ENCODE results near the gene MMP25.

MMP25 gene

DNA sequence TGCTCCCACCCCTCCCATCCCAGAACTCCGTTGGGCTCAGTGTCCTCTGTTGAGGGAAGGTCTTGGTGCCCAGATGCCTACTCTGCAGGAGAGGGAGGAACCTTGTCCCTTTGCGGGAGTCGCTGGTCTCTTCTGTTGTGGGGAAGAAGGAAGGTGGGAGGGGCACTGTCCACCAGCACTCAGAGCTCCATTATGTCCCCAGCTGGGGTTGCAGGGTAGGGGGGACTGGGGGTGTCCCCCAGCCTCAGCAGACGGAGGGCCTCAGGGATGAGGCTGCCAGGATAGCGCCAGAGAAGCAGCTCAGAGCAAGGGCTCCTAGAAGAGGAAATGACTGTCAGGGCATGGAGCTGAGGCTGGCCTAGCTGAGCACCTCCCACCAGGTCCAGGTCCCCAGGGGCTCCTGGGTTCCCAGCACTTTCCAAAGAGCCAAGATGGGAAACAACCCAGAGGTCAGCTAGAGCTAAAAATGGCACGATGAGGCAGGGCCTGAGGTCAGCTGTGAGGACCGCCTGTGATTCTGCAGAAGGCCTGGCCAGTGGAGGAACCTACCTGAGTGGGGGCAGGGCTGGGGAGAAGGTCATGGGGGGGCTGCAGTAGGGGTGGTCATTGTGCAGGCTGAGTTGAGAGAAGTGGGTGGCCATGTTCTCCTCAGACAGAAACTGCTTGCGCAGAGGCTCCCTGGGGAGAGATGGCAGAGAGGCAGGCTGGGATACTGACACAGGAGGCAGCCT is 23.5 kb upstream of the MMP25 start:
- peak overlapping the region; percentile 100 for H3K27ac ChIP-seq (ENCODE audit: poor library complexity, severe bottlenecking)
- TF ChIP-seq, protein P1, sequence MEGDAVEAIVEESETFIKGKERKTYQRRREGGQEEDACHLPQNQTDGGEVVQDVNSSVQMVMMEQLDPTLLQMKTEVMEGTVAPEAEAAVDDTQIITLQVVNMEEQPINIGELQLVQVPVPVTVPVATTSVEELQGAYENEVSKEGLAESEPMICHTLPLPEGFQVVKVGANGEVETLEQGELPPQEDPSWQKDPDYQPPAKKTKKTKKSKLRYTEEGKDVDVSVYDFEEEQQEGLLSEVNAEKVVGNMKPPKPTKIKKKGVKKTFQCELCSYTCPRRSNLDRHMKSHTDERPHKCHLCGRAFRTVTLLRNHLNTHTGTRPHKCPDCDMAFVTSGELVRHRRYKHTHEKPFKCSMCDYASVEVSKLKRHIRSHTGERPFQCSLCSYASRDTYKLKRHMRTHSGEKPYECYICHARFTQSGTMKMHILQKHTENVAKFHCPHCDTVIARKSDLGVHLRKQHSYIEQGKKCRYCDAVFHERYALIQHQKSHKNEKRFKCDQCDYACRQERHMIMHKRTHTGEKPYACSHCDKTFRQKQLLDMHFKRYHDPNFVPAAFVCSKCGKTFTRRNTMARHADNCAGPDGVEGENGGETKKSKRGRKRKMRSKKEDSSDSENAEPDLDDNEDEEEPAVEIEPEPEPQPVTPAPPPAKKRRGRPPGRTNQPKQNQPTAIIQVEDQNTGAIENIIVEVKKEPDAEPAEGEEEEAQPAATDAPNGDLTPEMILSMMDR (IDR thresholded peaks at IDR 0.05; ENCODE audit: poor library complexity, severe bottlenecking), result no peak
- DNase-seq (ENCODE audit: low spot score), result no peak
- ATAC-seq (ENCODE audit: low read depth), result peak; percentile 0; the same call in 2 of the 3 replicates
- peak overlapping the region; percentile 89 for H3K4me3 ChIP-seq (ENCODE audit: severe bottlenecking)
- peaks cover 9% of the 10 kb centered on the region for H3K4me1 ChIP-seq (ENCODE audit: insufficient read depth, poor library complexity, severe bottlenecking)
- H3K27me3 ChIP-seq (ENCODE audit: insufficient read depth, poor library complexity, severe bottlenecking), result no peaks in the 10 kb centered on the region
- H3K9me3 ChIP-seq (ENCODE audit: severe bottlenecking), result no peaks in the 10 kb centered on the region
- H3K36me3 ChIP-seq (ENCODE audit: low read depth), result peaks cover 44% of the 10 kb centered on the region

DNA sequence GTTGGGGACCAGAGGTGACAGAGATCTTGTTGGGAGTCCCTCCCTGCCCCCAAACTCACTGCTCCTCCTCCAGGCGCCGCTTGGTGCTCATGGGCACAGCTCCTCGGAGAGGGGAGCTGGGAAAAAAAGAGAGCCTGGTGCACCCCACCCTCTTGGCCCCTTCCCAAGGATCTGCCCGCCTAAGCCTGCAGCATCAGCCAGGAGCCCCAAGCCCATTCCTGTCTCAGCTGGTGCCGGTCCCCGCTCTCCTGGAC is 23.0 kb upstream of the MMP25 start:
- ATAC-seq (ENCODE audit: low read depth) (no peak), DNase-seq (ENCODE audit: low spot score) (peak; percentile 90)
- no peaks in the 10 kb centered on the region for H3K27me3 ChIP-seq (ENCODE audit: insufficient read depth, poor library complexity, severe bottlenecking)
- H3K36me3 ChIP-seq (ENCODE audit: low read depth), result peaks cover 44% of the 10 kb centered on the region
- peak overlapping the region; percentile 100 for H3K27ac ChIP-seq (ENCODE audit: poor library complexity, severe bottlenecking)
- no peaks in the 10 kb centered on the region for H3K9me3 ChIP-seq (ENCODE audit: severe bottlenecking)
- peak overlapping the region; percentile 89 for H3K4me3 ChIP-seq (ENCODE audit: severe bottlenecking)
- H3K4me1 ChIP-seq (ENCODE audit: insufficient read depth, poor library complexity, severe bottlenecking), result peaks cover 10% of the 10 kb centered on the region
- TF ChIP-seq, protein P1 (IDR thresholded peaks at IDR 0.05; ENCODE audit: poor library complexity, severe bottlenecking), result no peak

DNA sequence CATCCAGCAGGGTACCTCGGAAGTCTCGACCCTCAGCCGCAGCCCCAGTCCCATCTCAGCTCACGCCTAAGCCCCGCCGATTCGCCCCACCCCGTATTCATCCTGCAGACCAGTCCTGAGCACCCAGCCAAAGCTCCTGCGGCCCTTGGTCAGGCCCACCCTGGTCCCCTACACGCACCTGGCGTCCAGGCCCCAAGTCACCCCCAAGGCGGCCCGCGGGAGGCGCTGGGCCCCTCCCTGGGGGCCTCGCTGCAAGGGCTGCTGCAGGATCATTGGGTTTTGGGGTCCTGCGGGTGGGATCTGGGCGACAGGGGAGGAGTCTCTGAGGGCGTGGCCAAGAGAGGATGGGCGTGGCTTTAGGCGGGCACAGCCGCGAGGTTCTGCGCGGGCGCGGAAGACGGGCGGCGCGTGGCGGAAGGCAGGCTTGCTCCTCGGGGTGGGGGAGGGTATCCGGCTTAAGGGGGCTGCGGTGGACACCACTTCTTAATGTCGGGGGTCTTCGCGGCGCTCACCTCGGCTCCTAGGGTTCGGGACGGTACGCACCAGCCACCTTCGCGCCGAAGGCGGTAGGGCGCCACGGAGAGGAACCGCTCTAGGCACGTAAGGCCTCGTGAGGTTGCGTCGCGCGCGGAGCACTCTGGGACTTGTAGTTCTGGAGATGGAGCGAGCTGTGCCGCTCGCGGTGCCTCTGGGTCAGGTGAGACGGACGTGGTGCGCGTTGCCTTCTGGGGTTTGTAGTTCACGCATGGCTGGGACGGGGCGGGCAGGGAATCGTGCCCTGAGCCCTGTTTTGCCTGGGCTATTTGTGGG is 22.5 kb upstream of the MMP25 start, which contains the start of the genes HCFC1R1 and THOC6:
Gene HCFC1R1 (minus strand): TSS at position 274 of the 810 bp plus-strand sequence. CDS start 1 bp downstream, at position 273.
Gene THOC6 (plus strand): TSS at position 367 of the 810 bp plus-strand sequence. CDS start 292 bp downstream, at position 659.
- peak; percentile 52 for ATAC-seq (ENCODE audit: low read depth)
- Histone ChIP-seq H3K27ac (ENCODE audit: poor library complexity, severe bottlenecking) (peak within 1 kb of the TSS; percentile 100), H3K4me3 (ENCODE audit: severe bottlenecking) (peak within 1 kb of the TSS; percentile 89), H3K36me3 (ENCODE audit: low read depth) (peaks cover 44% of the 10 kb centered on the region), H3K4me1 (ENCODE audit: insufficient read depth, poor library complexity, severe bottlenecking) (peaks cover 10% of the 10 kb centered on the region), H3K27me3 (ENCODE audit: insufficient read depth, poor library complexity, severe bottlenecking) (peaks cover 5% of the 10 kb centered on the region), H3K9me3 (ENCODE audit: severe bottlenecking) (no peaks in the 10 kb centered on the region)
- TF ChIP-seq, protein P1 (IDR thresholded peaks at IDR 0.05; ENCODE audit: poor library complexity, severe bottlenecking), result no peak
- DNase-seq (ENCODE audit: low spot score), result peak; percentile 99

DNA sequence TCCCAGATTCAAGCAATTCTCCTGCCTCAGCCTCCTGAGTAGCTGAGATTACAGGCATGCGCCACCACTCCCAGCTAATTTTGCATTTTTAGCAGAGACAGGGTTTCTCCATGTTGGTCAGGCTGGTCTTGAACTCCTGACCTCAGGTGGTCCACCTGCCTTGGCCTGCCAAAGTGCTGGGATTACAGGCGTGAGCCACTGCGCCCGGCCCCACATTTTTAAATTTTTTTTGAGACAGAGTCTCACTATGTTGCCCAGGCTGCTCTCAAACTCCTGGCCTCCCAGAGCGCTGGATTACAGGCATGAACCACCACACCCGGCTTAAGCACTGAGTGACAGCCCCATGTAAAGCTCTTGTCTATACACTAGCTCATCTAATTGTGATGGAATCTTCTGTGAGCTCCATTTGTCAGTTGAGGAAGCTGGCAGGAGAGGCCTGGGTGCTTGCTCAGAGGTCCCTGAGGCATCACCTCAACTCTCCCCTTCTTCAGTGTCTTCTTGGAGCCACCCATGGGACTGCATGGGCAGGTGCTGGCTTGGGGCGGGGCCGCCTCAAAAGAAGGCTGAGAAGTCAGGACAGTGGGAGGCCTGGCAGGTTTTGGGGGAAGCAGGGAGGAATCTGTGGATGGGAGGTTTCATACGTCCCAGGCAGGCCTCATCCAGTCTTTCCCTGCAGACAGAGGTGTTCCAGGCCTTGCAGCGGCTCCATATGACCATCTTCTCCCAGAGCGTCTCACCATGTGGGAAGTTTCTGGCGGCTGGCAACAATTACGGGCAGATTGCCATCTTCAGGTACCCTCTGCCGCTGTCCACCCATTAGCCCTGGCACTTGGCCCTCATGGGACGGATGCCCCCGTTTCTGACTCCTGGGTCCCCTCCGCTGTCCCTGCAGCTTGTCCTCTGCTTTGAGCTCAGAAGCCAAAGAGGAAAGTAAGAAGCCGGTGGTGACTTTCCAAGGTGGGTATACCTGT is 21.0 kb upstream of the MMP25 start:
- DNase-seq (ENCODE audit: low spot score), result no peak
- peaks cover 43% of the 10 kb centered on the region for H3K36me3 ChIP-seq (ENCODE audit: low read depth)
- TF ChIP-seq, protein P1 (IDR thresholded peaks at IDR 0.05; ENCODE audit: poor library complexity, severe bottlenecking), result no peak
- H3K9me3 ChIP-seq (ENCODE audit: severe bottlenecking), result no peaks in the 10 kb centered on the region
- peak overlapping the region; percentile 100 for H3K27ac ChIP-seq (ENCODE audit: poor library complexity, severe bottlenecking)
- ATAC-seq (ENCODE audit: low read depth), result no peak
- no peak overlapping the region for H3K4me3 ChIP-seq (ENCODE audit: severe bottlenecking)
- H3K27me3 ChIP-seq (ENCODE audit: insufficient read depth, poor library complexity, severe bottlenecking), result peaks cover 19% of the 10 kb centered on the region
- peaks cover 10% of the 10 kb centered on the region for H3K4me1 ChIP-seq (ENCODE audit: insufficient read depth, poor library complexity, severe bottlenecking)

All from RWPE2 (cell line).